NCI-H510A treated with DMSO at 0.1 percent for 48 hours (cell line): ENCODE results near the gene COX4I1.

ENCODE experiments used
- DNase-seq: peaks from one replicate; lab custom pipeline; 2025; lab: John Stamatoyannopoulos, UW

Gene COX4I1

DNA sequence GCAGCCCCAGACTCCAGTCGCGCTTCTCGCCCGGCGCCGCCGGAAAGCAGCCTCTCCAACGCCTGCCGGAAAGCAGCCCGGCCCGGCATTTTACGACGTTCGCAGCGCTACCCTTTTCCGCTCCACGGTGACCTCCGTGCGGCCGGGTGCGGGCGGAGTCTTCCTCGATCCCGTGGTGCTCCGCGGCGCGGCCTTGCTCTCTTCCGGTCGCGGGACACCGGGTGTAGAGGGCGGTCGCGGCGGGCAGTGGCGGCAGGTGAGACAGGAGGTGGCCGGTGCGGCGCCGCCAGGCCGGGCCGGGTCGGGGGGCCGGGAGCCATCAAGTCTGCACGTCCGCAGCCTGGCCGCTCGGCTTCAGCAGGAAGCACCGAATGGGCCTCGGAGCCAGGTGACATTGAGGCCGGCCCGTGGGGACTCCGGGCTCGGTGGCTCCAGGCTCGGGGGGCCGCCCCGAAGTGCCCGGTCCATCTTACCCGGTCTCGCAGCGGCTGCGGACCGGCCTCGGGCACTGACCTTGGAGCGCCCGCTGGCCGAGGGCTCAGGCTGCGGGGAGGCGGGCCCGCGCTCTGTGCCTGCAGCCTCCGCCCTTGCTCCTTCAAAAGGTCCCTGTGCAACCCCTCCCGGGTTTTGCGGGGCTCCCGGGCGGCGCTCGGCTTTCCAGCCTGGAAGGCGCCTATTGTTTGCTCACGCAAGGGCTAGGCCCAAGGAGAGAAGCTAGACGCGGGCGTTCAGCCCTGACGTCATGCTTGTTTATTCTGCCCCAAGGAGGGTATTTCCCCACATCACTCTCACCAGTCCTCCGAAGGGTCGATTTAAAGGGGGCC lies at the start of gene COX4I1, which contains the start of gene EMC8:
Gene COX4I1 (plus strand): TSS at position 199 of the 824 bp plus-strand sequence. CDS start 1,511 bp downstream, outside the sequence.
Gene EMC8 (minus strand): TSS at position 48 of the 824 bp plus-strand sequence. CDS start 249 bp downstream, outside the sequence.
- DNase-seq, result peak; percentile 93

DNA sequence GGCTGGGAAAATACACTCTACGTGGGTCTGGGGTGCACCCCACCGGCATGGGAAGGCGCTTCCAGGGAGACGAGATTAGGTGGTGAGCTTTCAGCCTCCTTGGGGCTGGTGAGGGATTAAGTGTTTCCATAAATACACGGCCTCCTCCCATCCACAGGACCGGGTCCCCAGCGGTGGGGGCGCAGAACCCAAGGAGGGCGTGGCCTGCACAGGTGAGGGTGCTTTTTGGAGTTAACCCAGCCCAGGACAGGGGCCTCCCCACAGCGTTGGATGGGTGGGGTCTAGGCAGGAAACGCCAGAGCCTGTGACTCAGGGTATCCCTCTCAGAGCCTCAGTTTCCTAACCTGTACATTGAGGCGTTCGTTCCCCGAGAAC lies 49.7 kb upstream of the COX4I1 start:
- DNase-seq, result no peak

DNA sequence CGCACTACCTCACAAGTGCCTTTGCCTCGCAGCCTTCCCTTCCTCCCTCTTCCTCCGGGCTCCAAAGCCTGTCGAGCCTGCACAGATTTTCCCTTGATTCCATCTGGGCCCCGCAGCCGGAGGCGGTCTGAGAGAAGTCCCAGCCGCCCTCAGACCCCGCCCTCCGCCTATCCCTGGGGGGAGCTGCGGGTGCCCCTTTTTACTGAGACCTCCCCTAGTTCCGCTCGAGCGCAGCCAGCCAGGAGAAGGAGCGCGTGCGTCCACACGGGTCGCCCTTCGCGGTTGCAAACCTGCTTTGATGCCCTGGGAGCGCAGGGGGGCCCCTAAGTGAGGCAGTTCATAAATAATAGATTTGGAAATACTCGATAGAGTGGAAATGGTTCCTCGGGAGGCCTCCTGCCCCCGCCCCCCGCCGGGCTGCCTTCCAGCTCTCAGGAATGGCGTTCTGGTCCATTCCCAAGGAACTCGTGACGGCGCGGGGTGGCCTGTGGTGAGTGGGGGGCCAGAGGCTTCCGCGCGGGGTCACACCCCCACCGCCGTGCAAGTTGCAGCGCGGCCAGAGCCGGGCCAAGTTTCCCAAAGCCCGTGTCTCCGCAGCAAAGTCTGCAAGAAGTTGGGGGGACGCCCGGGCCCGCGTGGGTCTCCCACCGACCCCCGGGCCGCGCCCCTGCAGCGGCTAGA lies 49.2 kb upstream of the COX4I1 start:
- no peak for DNase-seq

DNA sequence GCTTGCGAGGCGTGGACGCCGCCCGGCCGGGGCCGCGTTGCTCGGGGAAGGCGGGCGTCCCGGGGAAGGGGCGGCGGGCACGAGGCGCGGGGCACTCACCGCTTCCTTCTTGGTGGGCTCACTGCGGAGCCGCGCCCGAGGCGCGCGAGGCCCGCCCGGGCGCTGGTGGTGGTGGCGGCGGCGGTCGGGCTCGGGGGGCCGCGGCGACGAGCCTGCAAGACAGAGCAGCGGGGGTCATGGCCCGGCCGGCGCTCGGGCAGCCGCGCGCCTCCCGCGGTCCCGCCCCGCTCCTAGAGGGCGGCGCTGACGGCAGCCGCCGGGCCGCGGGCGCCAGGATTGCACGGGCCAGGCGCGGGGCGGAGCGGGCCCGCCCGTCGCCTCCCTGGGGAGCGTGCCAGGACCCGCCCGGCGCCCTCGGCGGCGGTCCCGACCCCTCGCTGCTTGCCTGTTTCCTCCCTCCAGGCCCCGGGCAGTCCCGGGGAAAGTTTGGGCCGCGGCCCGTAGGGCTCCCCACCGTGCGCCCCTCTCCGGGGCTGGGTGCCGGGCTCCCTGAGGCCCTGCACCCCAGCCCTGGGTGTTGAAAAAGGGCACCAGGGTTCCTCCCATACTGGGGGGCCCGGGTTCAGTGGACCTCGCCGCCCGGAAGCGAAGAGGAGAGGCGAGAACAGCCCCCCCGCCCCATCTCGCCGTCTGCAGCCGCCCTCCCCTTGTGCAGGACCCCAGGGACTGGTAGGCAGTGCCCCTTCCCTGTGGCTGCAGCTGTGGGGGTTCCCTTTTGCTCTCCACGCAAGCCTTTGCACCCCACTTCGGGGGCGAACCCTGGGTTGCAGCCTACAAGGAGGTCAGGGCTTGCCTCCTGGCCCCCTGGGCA lies 48.4 kb upstream of the COX4I1 start, which contains the start of gene C16orf74:
Gene C16orf74 (minus strand): TSS at position 270 of the 871 bp plus-strand sequence. CDS start 15,879 bp downstream, outside the sequence.
- DNase-seq, result peak; percentile 17

DNA sequence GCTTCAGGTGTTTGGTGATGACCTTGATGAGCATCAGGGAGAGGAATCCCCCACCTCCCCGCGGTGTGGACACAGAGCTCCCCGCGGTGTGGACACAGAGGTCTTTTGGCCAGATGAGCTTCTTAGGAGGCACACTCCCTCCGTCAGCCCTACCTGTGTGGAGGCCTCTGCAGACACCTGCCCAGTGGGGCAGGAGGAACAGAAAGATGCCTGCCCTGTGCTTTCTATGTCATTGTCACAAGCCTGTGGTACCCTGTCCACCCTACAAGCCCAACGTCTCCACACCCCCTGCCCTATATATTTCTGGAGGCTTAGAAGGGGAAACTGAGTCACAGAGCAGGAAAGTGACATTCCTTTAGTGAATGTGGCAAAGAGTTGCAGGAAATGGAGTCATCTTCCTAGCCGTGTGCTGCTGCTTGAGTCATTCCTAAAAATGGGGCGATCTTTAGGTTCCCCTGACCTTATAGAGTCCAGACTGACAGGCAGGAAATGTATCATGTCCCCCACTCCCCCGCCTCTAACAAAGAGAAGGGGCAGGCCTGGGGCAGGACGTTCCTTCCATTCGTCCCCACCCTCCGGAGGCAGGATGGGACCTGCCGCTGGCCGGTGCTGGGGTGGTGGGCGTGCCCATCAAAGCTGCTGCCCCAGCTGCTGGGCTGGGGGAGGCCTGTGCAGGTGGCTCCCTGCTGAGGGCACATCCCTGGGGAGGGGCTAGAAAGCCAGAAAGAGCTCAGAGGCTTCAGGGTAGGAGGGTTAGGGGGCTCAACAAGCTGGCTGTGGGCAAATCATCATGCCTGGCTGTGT lies 47.6 kb upstream of the COX4I1 start:
- no peak for DNase-seq

DNA sequence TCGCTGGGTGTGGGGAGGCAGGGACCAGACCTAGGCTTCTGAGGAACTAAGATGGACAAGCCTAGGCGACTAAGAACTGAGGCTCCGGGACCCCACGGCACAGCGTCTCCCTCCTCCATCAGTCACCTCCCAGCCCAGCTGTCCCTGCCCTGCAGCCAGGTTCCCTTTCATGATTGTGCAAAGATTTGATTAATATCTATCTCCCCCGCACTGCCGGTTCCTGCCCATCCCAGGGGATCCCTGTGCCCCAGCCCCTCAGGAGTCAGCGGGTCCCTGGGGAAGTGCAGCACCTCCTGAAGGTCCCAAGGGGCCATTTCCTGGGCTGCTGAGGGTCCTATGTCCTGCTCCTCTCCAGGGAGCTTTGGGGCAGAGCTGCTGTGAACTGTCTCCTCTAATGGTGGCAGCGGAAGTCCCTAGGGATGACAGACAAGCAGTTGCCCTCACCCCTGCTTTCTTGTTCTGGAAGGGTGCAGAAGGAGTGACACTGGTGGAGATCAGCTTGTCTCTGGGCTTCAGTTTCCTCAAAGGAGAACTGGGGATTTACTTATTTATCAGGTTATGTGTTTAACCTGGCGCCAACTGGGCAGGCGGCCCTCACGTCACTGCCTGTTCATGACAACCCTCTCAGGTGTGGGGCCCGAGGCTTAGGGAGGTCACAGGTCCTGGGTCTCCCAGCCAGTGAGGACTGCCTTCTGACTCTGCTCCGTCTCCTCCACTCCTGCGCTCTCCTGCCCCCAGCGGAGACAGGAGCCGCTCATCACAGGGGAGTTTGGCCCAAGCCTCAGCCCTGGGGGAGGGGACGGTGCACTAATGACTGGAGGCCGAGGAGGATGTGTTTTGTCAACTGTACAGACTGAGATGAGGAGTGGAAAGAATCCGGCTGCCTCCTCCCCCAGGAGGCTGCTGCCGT lies 46.7 kb upstream of the COX4I1 start:
- peak; percentile 60 for DNase-seq

DNA sequence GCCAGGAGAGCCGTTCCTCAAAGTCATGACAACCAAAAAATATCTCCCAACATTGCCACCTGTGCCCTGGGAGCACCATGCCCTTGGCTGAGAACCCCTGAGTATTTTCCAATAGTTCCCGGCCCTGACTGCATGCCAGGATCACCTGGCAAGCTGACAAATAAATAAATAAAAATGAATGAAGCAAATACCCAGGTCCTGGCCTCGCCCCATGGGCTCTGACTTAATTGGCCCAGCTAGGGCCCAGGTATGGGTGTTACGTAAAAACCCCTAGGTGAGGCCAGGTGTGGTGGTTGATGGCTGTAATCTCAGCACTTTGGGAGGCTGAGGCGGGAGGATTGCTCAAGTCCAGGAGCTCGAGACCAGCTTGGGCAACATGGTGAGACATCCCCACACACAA lies 45.9 kb upstream of the COX4I1 start:
- DNase-seq, result no peak

DNA sequence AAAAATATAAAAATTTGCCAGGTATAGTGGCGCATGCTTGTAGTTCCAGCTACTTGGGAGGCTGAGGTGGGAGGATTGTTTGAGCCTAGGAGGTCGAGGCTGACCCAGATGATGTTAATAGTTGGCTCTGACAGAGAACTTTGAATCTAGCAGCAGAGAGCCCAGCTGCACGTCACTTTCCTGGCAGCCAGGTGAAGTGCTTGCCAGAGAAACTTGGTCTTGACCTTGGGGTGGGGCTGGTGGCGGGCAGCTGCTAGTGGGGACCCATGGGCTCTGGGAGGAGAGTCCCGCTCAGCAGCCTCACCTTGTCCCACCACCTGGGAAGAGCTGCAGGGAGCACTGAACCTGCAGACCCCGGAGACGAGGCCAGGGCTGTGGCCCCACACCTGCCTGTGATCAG lies 45.5 kb upstream of the COX4I1 start:
- peak; percentile 15 for DNase-seq

DNA sequence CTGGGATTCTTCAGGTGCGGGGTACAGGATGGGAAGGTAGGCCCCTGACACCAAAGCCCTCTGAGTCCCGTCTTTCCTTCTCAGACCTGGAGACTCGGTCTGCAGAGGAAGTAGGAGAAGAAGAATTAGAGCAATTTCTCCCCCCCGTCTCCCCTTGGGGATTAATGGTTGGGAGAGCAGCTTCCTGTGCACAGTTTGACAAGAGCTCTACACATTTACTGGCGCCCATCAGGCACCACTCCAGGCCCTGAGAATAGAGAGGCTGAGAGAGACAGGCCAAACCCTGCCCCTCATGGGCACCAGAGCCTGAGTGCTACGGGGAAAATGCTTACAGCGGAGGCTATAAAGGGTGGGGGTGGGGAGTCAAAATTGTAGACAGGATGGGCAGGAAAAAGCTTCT lies 45.1 kb upstream of the COX4I1 start:
- DNase-seq, result peak; percentile 64

DNA sequence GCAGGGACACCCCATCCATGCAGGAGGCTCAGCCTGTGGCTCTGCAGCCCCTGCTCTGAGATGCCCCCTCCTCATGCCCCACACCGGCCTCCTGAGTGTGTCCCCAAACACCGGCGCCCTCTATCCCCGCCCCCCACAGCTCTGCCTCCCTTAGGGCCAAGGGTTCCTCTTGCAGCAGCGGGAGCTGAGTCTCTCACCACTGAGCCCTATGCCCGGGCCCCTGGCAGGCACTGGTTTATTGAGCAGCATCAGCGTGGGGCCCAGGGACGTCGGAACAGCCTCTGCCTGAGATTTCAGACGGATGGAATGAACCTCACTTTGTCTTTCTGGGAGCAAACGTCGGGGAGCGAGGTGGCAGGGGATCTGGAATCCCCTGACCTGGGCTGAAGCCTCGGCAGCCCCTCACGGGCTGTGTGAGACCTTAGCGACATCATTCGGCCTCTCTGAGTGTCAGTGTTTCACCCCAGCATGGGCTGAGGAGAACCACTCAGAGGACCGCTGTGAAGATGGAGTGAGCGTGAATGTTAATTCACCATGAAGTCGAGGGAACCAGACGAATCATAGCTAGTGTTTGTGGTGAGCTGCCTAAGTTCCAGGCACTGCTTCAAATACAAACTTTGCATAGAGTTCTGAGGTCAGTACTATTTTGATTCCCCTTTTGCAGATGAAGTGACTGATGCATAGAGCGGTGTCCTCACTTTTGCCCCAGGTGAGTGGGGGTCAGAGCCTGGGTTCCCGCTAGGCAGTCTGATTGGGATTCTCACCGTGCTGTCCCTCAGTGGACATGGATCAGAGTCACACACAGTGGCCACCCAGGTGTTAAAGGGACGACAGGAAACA lies 43.3 kb upstream of the COX4I1 start:
- no peak for DNase-seq

DNA sequence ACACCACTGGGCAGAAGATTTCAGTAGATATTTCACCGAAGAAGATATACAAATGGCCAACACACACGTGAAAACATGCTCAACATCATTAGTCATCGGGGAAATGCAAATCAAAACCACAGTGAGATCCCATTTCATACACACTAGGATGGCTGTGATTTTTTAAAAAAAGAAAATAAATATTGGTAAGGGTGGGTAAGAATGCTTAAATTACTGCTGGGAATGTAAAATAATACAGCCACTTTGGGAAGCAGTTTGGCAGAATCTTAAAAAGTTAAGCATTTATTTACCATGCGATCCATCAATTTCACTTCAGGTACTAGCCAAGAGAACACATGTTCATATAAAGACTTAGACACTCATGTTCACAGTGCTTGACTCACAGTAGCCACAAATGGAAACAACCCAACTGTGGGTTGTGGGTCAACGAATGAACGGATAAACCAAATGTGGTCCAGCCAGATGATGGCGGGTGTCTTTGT lies 42.1 kb upstream of the COX4I1 start:
- DNase-seq, result no peak

DNA sequence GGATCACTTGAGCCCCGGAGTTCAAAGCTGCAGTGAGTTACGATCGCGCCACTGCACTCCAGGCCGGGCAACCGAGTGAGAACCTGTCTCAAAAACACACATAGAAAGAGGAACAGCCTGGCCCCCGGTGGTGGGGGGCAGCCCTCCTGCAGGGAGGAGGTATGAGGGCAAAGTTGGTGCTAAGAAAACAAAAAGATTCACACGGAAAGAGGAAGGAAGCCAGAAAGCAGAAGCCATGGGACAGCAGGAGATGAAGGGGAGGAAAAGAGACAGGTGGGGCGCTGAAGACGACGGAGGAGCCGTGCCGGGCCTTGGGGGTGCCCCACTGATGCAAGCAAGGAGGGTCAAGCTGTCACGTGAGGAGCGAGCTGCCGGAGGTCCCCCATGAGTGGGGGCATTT lies 40.4 kb upstream of the COX4I1 start:
- DNase-seq, result no peak

DNA sequence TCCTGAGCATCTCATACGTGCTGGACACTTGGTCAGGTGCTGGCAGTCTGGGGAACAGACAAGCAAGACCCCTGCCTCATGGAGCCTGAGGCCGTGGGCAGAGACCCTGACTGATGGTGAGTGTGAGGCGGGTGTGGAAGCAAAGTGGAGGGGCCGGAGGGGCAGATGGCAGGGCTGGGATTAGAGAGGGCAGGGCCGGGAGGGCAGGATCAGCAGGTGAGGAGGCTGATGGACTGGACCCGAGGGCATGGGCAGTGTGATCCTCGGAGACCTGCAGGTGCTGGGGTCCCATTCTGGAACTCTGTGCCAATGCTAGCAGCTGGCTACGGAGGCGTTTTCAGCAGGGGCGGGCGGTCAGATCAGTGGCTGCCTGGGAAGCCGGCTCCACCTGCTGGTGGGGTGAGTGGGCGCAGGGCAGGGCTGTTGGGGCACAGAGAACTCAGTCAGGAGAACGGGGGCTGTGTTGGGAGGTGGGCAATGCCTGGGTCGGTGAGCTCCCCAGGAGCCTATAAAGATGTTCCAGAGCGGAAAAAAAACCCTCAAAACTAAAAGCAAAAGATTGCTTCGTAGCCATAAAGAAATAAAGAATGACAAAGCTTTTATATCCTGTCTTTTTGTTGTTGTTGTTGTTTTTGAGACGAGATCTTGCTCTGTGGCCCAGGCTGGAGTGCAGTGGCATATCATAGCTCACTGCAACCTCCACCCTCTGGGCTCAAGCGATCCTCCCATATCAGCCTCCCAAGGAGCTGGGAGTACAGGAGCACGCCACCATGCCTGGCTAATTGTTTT lies 39.7 kb upstream of the COX4I1 start:
- peak; percentile 4 for DNase-seq

DNA sequence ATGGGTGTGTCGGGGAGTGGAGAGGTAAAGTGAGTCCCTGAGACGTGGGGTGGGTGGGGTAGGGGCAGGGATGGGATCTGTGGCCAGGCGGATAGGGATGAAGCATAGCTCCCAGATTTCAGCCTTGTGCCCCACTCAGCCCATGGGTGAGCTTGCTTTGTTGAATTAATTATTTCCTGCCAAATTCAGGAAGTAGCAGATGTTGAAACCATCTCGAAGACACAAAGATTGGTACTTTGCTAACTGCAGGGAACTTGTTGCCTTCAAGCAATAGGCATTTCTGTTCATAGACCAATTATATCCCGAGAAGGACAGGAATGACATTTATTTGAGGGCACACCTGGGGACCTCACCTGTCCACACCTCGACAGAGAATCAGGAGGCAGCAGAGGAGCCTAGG lies 37.6 kb upstream of the COX4I1 start:
- no peak for DNase-seq

DNA sequence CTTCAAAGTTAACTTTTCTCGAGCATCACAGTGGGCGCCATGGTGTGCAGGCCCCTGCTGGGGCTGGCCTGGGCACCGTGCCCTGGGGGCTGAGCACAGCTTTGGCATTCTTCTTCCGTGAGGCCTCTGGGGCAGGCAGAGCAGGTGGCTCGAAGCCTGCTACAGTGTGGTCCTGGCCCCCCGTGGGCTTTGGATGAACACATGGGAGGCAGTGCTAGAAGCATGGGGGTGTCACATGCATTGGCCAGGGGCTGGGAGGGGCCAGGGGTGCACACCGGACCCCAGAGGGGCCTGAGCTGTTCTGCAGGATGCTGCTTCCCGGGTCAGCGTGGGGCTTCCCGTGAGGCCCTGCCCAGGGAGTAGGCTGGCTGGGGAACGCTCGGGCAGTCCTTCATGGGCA lies 36.5 kb upstream of the COX4I1 start:
- DNase-seq, result no peak

DNA sequence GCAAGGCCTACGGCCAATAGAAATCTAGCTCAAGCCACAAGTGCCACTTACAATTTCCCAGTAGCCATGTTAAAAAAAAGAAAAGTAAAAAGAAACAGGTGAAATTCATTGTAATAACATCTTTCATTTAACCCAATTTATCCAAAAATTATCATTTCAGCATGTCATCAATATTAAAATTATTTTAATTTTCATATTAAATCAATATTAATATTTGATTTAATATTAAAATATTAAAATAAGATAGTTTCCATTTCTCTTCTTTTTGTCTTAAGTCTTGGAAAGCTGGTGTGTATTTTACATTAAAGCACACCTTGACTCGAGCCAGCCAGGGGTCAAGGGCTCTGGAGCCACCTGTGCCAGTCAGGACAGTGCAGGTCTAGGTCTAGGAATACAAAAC lies 35.9 kb upstream of the COX4I1 start:
- DNase-seq, result no peak

DNA sequence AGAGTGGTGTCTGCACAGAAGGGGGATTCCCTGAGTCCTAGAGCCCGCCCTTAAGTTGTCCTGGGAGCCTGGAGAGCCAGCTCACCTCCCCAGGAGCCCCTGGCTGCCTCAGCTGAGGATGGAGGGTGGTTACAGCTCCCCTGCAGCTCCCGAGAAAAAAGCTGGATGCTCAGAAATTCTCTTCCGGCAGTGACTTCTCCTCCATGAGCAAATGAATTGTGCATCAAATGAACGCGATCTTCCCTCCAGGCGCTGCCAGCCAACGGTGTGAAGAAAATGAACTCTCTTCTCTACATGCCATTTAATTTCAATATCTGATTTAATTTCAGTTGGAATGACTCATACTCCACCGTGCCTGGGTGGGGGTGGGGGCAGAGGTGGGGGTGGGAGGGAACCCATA lies 34.3 kb upstream of the COX4I1 start:
- DNase-seq, result no peak

DNA sequence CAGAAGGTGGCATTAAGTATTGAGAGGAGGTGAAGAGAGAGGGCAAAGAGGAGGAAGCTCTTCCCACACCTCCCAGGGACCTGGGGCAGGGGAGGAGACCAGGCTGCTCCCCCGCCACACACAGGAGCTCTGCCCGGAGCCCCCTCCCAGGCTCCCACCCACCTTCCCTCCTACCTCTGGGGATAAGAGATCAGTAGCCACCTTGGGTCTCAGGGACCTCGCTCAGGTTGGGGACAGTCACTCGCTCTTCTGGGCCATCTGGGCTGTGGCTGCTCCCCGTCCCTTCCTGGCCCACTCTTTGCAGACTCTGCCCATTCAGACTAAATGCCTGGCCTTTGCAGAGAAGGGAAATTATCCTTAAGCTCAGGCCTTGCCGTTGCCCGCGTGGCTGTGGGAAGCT lies 33.7 kb upstream of the COX4I1 start:
- no peak for DNase-seq
